Measurements from ENCODE around the gene SEC14L3.

The SEC14L3 gene

GRCh38 chr22:30444632-30445437 is 27.0 kb downstream of the SEC14L3 start:
- peak; percentile 23 for DNase-seq (ENCODE audit: low read depth)

GRCh38 chr22:30441088-30441487 is 30.7 kb downstream of the SEC14L3 start:
- no peak for DNase-seq (ENCODE audit: low read depth)

GRCh38 chr22:30439836-30440235 is 32.0 kb downstream of the SEC14L3 start:
- no peak for DNase-seq (ENCODE audit: low read depth)

DNA sequence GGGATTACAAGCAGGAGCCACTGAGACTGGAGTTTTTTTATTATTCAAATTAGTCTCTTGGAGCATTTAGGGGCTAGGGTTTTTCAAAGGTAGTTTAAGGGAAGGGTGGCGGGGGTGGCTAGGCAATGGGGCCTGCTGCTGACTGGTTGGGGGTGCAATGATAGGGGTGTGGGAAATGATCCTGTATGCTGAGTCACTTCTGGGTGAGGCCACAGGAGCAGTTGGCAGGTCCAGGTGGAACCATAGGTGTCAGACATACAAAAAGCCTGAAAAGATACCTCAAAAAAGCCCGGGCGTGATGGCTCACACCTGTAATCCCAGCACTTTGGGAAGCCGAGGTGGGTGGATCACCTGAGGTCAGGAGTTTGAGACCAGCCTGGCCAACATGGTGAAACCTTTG is 32.6 kb downstream of the SEC14L3 start:
- no peak for DNase-seq (ENCODE audit: low read depth)

- no peak for DNase-seq (ENCODE audit: low read depth)
Measured at GRCh38 chr22:30438559-30438958, 33.3 kb downstream of the SEC14L3 start.

- no peak for DNase-seq (ENCODE audit: low read depth)
Measured at GRCh38 chr22:30436196-30436595, 35.6 kb downstream of the SEC14L3 start.

DNA sequence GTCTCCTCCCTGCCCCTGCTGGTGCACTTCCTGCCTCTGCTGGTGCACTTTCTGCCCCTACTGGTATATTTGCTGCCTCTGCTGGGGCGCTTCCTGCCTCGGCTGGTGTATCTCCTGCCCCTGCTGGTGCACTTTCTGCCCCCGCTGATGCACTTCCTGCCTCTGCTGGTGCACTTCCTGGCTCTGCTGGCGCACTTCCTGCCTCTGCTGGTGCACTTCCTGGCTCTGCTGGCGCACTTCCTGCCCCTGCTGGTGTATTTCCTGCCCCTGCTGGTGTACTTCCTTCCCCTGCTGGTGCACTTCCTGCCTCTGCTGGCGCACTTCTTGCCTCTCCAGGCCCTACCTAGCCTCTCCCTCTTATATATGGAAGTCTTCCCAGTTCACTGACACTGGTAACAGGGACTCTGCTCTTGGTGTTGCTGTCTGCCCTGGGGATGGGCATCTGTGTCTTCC is 36.1 kb downstream of the SEC14L3 start:
- no peak for DNase-seq (ENCODE audit: low read depth)

DNA sequence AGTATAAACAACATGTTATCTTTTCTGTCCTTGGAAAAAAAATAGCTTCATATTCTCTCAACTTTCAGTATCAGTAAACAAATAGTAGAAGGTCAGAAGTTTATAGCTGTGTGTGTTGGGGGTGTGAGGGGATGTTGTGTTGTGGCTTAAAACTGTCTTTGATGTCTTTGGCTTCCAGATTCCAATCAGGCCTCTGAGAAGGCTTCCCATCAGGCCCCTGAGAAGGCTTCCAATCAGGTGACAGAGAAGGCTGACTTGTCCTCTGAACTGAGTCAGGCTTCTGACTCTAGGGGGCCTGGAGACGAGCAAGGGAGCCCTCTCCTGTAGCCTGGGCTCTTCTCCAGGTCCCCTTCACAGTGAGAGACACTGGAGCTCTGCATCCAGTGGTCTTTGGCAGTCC is 37.0 kb downstream of the SEC14L3 start:
- DNase-seq (ENCODE audit: low read depth), result no peak

GRCh38 chr22:30433773-30434172 is 38.0 kb downstream of the SEC14L3 start:
- DNase-seq (ENCODE audit: low read depth), result no peak

- no peak for DNase-seq (ENCODE audit: low read depth)
Measured at GRCh38 chr22:30433227-30433626, 38.6 kb downstream of the SEC14L3 start.

GRCh38 chr22:30432520-30432919 is 39.3 kb downstream of the SEC14L3 start:
- no peak for DNase-seq (ENCODE audit: low read depth)

DNA sequence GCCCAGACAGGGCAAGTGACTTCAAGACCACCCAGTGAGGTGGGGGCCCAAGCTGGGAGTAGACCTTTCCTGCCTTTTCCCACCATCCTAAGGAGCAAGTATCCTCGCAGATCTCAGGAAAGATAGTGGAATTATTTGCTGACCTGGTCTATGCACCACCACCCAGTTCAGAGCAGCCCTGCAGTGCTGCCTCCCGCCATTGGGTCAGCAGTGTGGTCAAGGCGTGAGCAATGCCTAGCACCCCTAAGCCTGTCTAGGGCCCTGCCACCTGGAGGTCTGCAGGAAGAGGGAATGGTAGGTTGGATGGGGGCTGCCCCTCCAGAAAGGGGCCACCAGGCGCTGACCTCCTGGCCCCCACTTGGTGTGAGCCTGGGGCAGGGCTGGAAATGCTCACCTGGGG is 39.7 kb downstream of the SEC14L3 start:
- DNase-seq (ENCODE audit: low read depth), result no peak

DNA sequence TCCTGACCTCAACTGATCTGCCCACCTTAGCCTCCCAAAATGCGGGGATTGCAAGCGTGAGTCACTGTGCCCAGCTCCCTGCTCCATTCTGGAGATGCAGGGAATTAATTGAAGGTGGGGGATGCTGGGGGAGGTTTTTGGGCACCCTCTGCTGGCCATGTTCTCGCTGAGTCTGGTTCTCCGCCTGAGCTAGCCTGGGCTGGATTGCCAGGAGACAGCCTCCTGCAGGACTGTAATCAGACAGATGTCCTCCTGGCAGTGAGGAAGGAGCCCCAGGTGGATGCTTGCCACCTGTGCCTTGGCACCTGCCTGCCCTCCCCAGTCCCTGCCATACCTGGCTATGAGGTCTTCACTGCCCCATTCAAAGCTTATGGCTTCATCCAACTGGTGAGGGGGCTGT is 40.9 kb downstream of the SEC14L3 start:
- no peak for DNase-seq (ENCODE audit: low read depth)

GRCh38 chr22:30429887-30430286 is 41.9 kb downstream of the SEC14L3 start:
- no peak for DNase-seq (ENCODE audit: low read depth)

GRCh38 chr22:30427871-30428270 is 43.9 kb downstream of the SEC14L3 start:
- no peak for DNase-seq (ENCODE audit: low read depth)

DNA sequence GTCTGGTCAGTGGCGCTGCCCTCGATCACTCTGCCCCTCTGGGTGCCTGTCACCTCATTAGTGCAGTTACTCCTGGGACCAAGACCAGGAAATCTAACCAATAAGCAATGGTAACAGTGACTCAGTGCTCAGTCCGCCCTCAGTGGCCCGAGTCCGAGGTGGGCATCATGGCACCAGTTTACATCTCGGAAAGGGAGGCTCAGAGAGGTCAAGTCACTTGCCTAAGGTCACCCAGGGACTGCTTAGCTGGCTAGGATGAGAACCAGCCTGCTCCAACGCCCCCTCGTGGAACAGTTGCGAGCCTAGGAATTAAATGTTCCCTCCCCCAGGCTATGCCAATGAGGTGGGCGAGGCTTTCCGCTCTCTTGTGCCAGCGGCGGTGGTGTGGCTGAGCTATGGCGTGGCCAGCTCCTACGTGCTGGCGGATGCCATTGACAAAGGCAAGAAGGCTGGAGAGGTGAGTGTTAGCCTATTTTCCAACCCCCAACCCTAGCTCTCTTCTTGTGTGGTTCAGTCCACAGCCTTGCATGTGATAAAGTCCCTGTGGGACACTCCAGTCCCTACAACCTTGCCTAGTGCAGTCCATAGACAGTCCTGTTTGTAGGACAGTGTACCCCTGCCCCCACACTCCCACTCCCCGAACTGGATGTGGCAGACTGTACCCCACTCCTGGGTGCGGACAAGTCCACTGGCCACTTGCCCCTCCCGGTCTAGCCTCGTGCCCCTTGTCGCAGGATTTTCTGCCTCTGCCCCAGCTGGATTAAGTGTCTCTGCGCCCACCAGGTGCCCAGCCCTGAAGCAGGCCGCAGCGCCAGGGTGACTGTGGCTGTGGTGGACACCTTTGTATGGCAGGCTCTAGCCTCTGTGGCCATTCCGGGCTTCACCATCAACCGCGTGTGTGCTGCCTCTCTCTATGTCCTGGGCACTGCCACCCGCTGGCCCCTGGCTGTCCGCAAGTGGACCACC is 45.1 kb downstream of the SEC14L3 start:
- no peak for DNase-seq (ENCODE audit: low read depth)

GRCh38 chr22:30425616-30426387 is 46.0 kb downstream of the SEC14L3 start, which contains the start of gene MTFP1:
Gene MTFP1, plus strand, starts transcription at chr22:30425768. Its CDS starts 112 bp downstream, at chr22:30425880.
- no peak for DNase-seq (ENCODE audit: low read depth)

- no peak for DNase-seq (ENCODE audit: low read depth)
Measured at GRCh38 chr22:30425327-30425615, 46.5 kb downstream of the SEC14L3 start.

- DNase-seq (ENCODE audit: low read depth), result no peak
Measured at GRCh38 chr22:30424534-30425326, 47.1 kb downstream of the SEC14L3 start.

DNA sequence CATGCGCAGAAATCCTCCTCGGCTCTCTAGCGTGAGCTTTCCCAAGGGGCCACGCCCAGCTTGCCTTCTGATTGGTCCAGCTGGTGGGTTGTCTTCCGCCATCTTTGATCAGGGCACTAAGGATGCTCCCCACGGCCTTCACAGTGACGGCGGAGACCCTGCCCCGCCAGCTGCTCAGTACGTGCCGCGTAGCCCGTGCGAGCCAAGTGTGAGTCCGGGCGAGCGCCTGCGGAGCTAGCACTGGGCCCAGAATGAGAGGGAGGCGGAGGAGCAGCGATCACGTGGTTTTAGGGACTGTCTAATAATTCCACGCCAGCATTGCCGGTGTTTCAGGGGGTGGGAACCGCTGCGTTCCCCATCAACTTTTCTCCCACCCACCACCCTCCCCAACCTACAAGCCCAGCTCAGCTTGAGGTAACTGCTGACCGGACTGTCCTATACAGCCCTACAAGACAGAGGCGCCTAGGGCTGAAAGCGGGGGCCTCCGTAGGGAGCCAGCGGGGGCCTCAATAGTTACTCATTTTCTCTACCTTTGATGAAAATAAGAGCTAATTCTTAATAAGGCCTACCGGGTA is 47.8 kb downstream of the SEC14L3 start:
- peak; percentile 99 for DNase-seq (ENCODE audit: low read depth)
